B cell (primary cell): Measurements from ENCODE around the gene MIF.

Source experiments
- EZH2 ChIP-seq: IDR thresholded peaks from 2 replicates; pipeline ENCODE4 v1.6.1; 2012; ENCODE audit warnings: borderline replicate concordance, low read depth, mild to moderate bottlenecking, moderate library complexity, low read length; ENCODE audit not compliant: insufficient read depth, poor library complexity, severe bottlenecking
- TF ChIP-seq, protein P1 (sequence below): fragments of 200-600 bp; IDR thresholded peaks from one replicate; pipeline ENCODE4 v1.8.0; 2022; ENCODE audit warnings: antibody characterized with exemption, mild to moderate bottlenecking

DNA sequence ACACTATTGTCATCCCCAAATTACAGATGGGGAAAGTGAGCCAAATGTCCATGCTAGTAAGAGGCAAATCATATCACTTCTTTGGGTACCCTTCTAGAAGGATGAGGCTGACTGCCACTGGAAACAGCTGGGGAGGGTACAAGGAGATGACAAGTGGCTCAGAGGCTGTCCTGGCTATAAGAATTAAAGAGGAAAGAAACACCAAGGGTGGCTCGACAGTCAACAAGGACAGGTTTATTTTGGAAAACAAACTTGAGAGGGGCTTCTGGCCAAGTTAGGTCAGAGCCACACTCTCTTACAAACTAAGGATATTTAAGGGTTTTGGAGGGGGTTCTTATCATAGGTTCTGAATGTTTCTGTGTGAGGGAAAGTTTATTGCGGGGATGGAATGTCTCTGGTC, 2.1 kb upstream of the MIF start:
- TF ChIP-seq, protein P1, sequence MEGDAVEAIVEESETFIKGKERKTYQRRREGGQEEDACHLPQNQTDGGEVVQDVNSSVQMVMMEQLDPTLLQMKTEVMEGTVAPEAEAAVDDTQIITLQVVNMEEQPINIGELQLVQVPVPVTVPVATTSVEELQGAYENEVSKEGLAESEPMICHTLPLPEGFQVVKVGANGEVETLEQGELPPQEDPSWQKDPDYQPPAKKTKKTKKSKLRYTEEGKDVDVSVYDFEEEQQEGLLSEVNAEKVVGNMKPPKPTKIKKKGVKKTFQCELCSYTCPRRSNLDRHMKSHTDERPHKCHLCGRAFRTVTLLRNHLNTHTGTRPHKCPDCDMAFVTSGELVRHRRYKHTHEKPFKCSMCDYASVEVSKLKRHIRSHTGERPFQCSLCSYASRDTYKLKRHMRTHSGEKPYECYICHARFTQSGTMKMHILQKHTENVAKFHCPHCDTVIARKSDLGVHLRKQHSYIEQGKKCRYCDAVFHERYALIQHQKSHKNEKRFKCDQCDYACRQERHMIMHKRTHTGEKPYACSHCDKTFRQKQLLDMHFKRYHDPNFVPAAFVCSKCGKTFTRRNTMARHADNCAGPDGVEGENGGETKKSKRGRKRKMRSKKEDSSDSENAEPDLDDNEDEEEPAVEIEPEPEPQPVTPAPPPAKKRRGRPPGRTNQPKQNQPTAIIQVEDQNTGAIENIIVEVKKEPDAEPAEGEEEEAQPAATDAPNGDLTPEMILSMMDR: no peak
- no peak for TF ChIP-seq EZH2
